Breast epithelium (tissue), 4 donors: ENCODE results near the gene OSBPL2. TPM values are rescaled to one million over a fixed set of nuclear protein-coding genes. Genes with fewer than 3 reads are reported as not detected.

Experiments
- DNase-seq, 2 donors: peaks; one replicate each; pipeline ENCODE4 v3.0.0-alpha.2; 2019; ENCODE audit warnings: low spot score in 2 of 2
- H3K27ac ChIP-seq, 2 donors: fragments of 200-600 bp; sonication (generic) in 1 of 2; one replicate each; pipeline ENCODE4 v1.5.1; 2016 to 2019; ENCODE audit warnings: mild to moderate bottlenecking in 1 of 2
- H3K27me3 ChIP-seq, 2 donors: fragments of 200-600 bp; sonication (generic) in 1 of 2; one replicate each; pipeline versions ENCODE4 v1.5.1 to v1.6.0; 2017 to 2019; ENCODE audit warnings: control low read depth in 1 of 2, mild to moderate bottlenecking in 1 of 2
- H3K36me3 ChIP-seq: fragments of 200-600 bp; one replicate; pipeline ENCODE4 v1.5.1; 2019
- H3K4me1 ChIP-seq, 2 donors: fragments of 200-600 bp; sonication (generic); one replicate each; pipeline ENCODE4 v1.5.1; 2016 to 2019; ENCODE audit warnings: control low read depth in 1 of 2
- H3K4me3 ChIP-seq, 3 donors: fragments of 200-600 bp; sonication (generic); 1 replicate in 2 of 3; 2 replicates in 1 of 3; pipeline ENCODE4 v1.5.1; 2016 to 2019; ENCODE audit warnings: mild to moderate bottlenecking in 3 of 3, moderate library complexity in 2 of 3
- H3K9me3 ChIP-seq, 2 donors: fragments of 200-600 bp; sonication (generic) in 1 of 2; one replicate each; pipeline ENCODE4 v1.5.1; 2016 to 2019; ENCODE audit warnings: control low read depth in 1 of 2
- POLR2A ChIP-seq: fragments of 450-650 bp; IDR thresholded peaks from one replicate; pipeline ENCODE4 v1.6.1; 2016; ENCODE audit warnings: antibody characterized with exemption, mild to moderate bottlenecking, moderate library complexity
- POLR2AphosphoS5 ChIP-seq, 3 donors: sonication (generic); formaldehyde crosslinking; IDR thresholded peaks; one replicate each; pipeline ENCODE4 v1.6.1; 2017; ENCODE audit warnings: antibody characterized with exemption in 3 of 3
- intact Hi-C: fragments of 100-400 bp; cut with DNase I; formaldehyde crosslinking; loops from one replicate; pipeline ENCODE4 v1.15.1; 2023; ENCODE audit warnings: low total_unique reads
- total RNA-seq, 3 donors: library from RNA; depleted of rRNA; stranded (reverse); fragments of >200 nt; gene quantifications; one replicate each; pipeline ENCODE4 v1.1.0, GENCODE V29; 2016
- TF ChIP-seq, protein P1 (sequence below), 3 donors: fragments of 450-650 bp; IDR thresholded peaks; one replicate each; pipeline ENCODE4 v1.5.1; 2016 to 2017; ENCODE audit warnings: antibody characterized with exemption in 3 of 3, mild to moderate bottlenecking in 3 of 3, moderate library complexity in 3 of 3

Gene OSBPL2
- total RNA-seq, 3 donors from 2014 or later: 25.0 to 46.1 (median 38.0) TPM

DNA sequence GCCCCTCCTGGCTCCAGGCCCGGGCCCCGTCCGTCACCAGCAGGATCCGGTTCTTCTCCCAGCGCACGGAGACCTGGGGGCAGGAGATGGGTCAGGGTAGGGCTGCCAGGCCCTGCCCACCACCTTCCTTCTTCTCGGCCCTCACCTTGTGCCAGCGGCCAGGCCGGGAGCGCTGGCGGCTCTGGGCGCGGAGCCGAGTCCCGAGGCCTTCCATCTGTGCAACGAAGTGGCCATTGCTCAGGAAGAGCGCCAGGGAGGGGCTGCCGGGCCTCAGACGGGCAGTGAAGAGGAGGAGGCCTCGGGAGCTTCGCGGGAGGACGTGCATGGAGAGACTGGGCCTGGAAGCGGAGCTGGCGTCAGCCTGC lies 72.4 kb downstream of the OSBPL2 start:
- no peaks in the 10 kb centered on the region for H3K9me3 ChIP-seq
- H3K27ac ChIP-seq: peak overlapping the region in 1 of 2 donors; percentile 3
- DNase-seq: no peak

GRCh38 chr20:62311150-62311549 lies 72.8 kb downstream of the OSBPL2 start:
- no peak overlapping the region for H3K27ac ChIP-seq

More for the DNA sequence above, 72.4 kb downstream of the OSBPL2 start:
- no peak for TF ChIP-seq POLR2AphosphoS5 (IDR thresholded peaks at IDR 0.05)
- no peak for TF ChIP-seq POLR2A
- TF ChIP-seq, protein P1, sequence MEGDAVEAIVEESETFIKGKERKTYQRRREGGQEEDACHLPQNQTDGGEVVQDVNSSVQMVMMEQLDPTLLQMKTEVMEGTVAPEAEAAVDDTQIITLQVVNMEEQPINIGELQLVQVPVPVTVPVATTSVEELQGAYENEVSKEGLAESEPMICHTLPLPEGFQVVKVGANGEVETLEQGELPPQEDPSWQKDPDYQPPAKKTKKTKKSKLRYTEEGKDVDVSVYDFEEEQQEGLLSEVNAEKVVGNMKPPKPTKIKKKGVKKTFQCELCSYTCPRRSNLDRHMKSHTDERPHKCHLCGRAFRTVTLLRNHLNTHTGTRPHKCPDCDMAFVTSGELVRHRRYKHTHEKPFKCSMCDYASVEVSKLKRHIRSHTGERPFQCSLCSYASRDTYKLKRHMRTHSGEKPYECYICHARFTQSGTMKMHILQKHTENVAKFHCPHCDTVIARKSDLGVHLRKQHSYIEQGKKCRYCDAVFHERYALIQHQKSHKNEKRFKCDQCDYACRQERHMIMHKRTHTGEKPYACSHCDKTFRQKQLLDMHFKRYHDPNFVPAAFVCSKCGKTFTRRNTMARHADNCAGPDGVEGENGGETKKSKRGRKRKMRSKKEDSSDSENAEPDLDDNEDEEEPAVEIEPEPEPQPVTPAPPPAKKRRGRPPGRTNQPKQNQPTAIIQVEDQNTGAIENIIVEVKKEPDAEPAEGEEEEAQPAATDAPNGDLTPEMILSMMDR (IDR thresholded peaks at IDR 0.05): no peak
- no peaks in the 10 kb centered on the region for H3K27me3 ChIP-seq
- intact Hi-C loops: loop anchor here (5.0 kb wide), 1 partner anchor 67 kb away; no protein-coding TSS in a partner anchor
- no peaks in the 10 kb centered on the region for H3K4me1 ChIP-seq
- no peaks in the 10 kb centered on the region for H3K36me3 ChIP-seq
- no peak overlapping the region for H3K4me3 ChIP-seq

DNA sequence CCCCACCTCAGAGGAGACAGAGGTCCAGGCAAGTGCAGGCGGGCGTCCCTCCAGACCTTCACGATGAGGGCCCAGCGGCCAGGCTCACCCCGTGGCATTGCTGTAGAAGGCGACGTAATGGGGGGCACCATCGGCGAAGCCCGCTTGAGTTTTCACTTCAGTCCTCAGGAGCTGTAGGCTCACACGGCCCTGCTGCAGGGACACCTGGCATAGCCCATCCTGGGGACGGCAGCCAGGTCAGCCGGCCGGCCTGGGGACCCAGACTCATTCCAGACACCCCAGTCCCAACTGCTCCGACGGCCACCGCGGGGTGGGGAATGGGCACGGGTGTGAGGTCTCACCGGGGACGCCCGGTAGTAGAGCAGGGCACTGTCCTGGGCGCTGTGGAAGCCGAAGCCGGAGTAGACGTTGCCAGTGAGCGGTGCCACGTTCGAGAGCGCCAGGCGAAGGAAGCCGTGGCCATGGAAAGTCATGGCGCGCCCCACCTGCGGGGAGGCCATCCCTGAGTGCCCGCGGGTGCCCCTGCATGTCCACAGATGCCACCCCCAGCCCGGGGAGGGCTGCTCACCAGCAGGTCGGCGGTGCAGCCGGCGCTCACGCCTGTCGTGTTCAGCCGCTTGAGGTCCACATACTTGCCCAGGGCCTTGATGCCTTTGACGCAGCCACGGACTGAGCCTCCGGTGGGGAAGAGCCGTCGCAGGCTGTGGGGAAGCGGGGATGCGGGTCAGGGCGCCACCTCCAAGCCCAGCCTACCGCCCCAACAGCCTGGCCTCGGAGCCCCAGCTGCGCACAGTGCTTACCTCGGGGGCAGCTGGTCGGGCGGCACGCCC lies 73.7 kb downstream of the OSBPL2 start:
- Histone ChIP-seq H3K27me3 (no peaks in the 10 kb centered on the region), H3K4me3 (no peak overlapping the region), H3K4me1 (no peaks in the 10 kb centered on the region), H3K36me3 (no peaks in the 10 kb centered on the region), H3K27ac (no peak overlapping the region), H3K9me3 (no peaks in the 10 kb centered on the region)
- intact Hi-C loops: loop anchor here (5.0 kb wide), 1 partner anchor 65 kb away; no protein-coding TSS in a partner anchor
- TF ChIP-seq POLR2AphosphoS5 (IDR thresholded peaks at IDR 0.05) (no peak), POLR2A (no peak)
- TF ChIP-seq, protein P1 (IDR thresholded peaks at IDR 0.05): no peak
- DNase-seq: no peak

More at GRCh38 chr20:62311150-62311549, 72.8 kb downstream of the OSBPL2 start:
- Histone ChIP-seq H3K36me3 (no peaks in the 10 kb centered on the region), H3K4me1 (no peaks in the 10 kb centered on the region), H3K4me3 (no peak overlapping the region), H3K9me3 (no peaks in the 10 kb centered on the region), H3K27me3 (no peaks in the 10 kb centered on the region)
- TF ChIP-seq, protein P1 (IDR thresholded peaks at IDR 0.05): no peak
- no peak for TF ChIP-seq POLR2AphosphoS5 (IDR thresholded peaks at IDR 0.05)
- no peak for TF ChIP-seq POLR2A
- intact Hi-C loops: loop anchor here (5.0 kb wide), 1 partner anchor 66 kb away; no protein-coding TSS in a partner anchor
- DNase-seq: no peak

DNA sequence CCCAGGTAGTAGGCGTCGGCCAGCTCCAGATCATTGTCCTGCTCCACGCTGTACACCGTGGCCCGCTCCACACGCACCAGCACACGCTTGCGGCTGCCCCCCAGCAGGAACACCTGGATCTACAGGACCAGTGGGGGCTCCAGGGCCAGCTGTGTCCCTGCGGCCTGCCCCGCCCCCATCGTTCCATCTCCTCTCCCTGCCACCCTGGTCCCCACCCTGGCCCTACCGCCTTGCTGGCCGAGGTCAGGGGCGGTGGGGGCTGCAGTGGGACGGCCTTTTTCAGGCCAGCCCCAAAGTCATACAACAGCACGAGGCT lies 74.3 kb downstream of the OSBPL2 start:
- H3K4me1 ChIP-seq: no peaks in the 10 kb centered on the region
- no peak overlapping the region for H3K4me3 ChIP-seq
- no peaks in the 10 kb centered on the region for H3K9me3 ChIP-seq
- TF ChIP-seq POLR2A (no peak), POLR2AphosphoS5 (IDR thresholded peaks at IDR 0.05) (no peak)
- TF ChIP-seq, protein P1 (IDR thresholded peaks at IDR 0.05): no peak
- no peaks in the 10 kb centered on the region for H3K27me3 ChIP-seq
- intact Hi-C loops: loop anchor here (5.0 kb wide), 1 partner anchor 65 kb away; no protein-coding TSS in a partner anchor
- DNase-seq: no peak
- no peaks in the 10 kb centered on the region for H3K36me3 ChIP-seq
- no peak overlapping the region for H3K27ac ChIP-seq

DNA sequence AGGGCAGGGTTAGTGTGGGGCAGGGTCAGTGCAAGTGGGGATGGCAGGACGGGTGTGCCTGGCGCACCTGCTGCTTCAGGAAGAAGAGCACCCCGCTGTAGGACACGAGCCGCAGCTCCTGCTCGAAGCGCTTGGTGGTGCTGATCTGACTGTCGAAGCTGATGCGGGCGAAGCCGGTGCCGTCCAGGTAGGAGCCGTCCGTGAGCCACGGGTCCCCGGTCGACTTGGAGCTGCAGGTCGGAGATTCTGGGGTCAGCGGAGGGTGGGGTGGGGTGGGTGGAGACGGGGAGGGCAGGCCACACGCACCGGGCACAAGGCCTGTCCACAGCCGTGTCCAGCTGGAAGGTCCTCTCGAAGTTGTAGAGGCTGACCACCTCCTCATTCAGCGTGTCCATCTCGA lies 74.7 kb downstream of the OSBPL2 start:
- intact Hi-C loops: loop anchor here (5.0 kb wide), 1 partner anchor 64 kb away; no protein-coding TSS in a partner anchor
- DNase-seq: no peak
- TF ChIP-seq, protein P1 (IDR thresholded peaks at IDR 0.05): no peak
- no peak for TF ChIP-seq POLR2AphosphoS5 (IDR thresholded peaks at IDR 0.05)
- no peak overlapping the region for H3K4me3 ChIP-seq
- H3K27ac ChIP-seq: no peak overlapping the region
- no peaks in the 10 kb centered on the region for H3K27me3 ChIP-seq
- no peaks in the 10 kb centered on the region for H3K9me3 ChIP-seq
- H3K4me1 ChIP-seq: no peaks in the 10 kb centered on the region
- no peaks in the 10 kb centered on the region for H3K36me3 ChIP-seq
